ENCODE data around the gene RCBTB1.
"Not testable (repeated sequence)": the region's sequence is repeated elsewhere in the genome, so short reads cannot be mapped to it uniquely, and the experiment has no call there.

The RCBTB1 gene

GRCh38 chr13:49615836-49616675 is 30.7 kb upstream of the RCBTB1 start:
- ATAC-seq (replicated peaks) (no peak), DNase-seq (no peak)
- H3K4me3 Mint-ChIP-seq = no peak overlapping the region
- H3K36me3 Mint-ChIP-seq = no peaks in the 10 kb centered on the region
- no peaks in the 10 kb centered on the region for H3K27me3 Mint-ChIP-seq
- H3K9me3 Mint-ChIP-seq = peaks cover 0 to 1% of the 10 kb centered on the region in 2 donors
- H3K4me1 Mint-ChIP-seq = no peaks in the 10 kb centered on the region
- no peak overlapping the region for H3K27ac Mint-ChIP-seq

- not testable (repeated sequence) for DNase-seq; ATAC-seq (replicated peaks); H3K9me3 Mint-ChIP-seq; H3K4me3 Mint-ChIP-seq; H3K27ac Mint-ChIP-seq; H3K36me3 Mint-ChIP-seq; H3K27me3 Mint-ChIP-seq
- peaks cover 4 to 15% of the 10 kb centered on the region in 2 donors for H3K4me1 Mint-ChIP-seq
Measured at GRCh38 chr13:49612042-49612441, 26.7 kb upstream of the RCBTB1 start.

GRCh38 chr13:49610176-49610575 is 24.8 kb upstream of the RCBTB1 start:
- Mint-ChIP-seq H3K4me1 (peaks cover 5 to 20% of the 10 kb centered on the region in 2 donors), H3K27ac (no peak overlapping the region), H3K27me3 (no peaks in the 10 kb centered on the region), H3K36me3 (no peaks in the 10 kb centered on the region), H3K9me3 (peaks cover 0 to 1% of the 10 kb centered on the region in 2 donors), H3K4me3 (no peak overlapping the region)
- ATAC-seq (replicated peaks) (no peak), DNase-seq (no peak)

GRCh38 chr13:49608651-49609331 is 23.4 kb upstream of the RCBTB1 start:
- Mint-ChIP-seq H3K36me3 (no peaks in the 10 kb centered on the region), H3K4me1 (peaks cover 8 to 29% of the 10 kb centered on the region in 2 donors), H3K27ac (no peak overlapping the region), H3K9me3 (peaks cover 0 to 1% of the 10 kb centered on the region in 2 donors), H3K4me3 (no peak overlapping the region), H3K27me3 (no peaks in the 10 kb centered on the region)
- no peak for DNase-seq
- peak; percentile 60 to 65 for ATAC-seq (replicated peaks)

GRCh38 chr13:49607761-49608160 is 22.4 kb upstream of the RCBTB1 start:
- H3K4me3 Mint-ChIP-seq = no peak overlapping the region
- H3K27ac Mint-ChIP-seq = no peak overlapping the region
- H3K9me3 Mint-ChIP-seq = peaks cover 0 to 1% of the 10 kb centered on the region in 2 donors
- ATAC-seq (replicated peaks) (no peak), DNase-seq (no peak)
- no peaks in the 10 kb centered on the region for H3K36me3 Mint-ChIP-seq
- no peaks in the 10 kb centered on the region for H3K27me3 Mint-ChIP-seq
- peaks cover 8 to 29% of the 10 kb centered on the region in 2 donors for H3K4me1 Mint-ChIP-seq

GRCh38 chr13:49606747-49607648 is 21.6 kb upstream of the RCBTB1 start:
- H3K27me3 Mint-ChIP-seq = no peaks in the 10 kb centered on the region
- no peaks in the 10 kb centered on the region for H3K36me3 Mint-ChIP-seq
- peaks cover 8 to 29% of the 10 kb centered on the region in 2 donors for H3K4me1 Mint-ChIP-seq
- H3K27ac Mint-ChIP-seq = peak overlapping the region; percentile 56
- ATAC-seq (replicated peaks) (peak; percentile 97), DNase-seq (peak; percentile 69)
- peak overlapping the region; percentile 76 to 80 for H3K4me3 Mint-ChIP-seq
- H3K9me3 Mint-ChIP-seq = no peaks in the 10 kb centered on the region

- no peak for ATAC-seq (replicated peaks)
- Mint-ChIP-seq H3K4me3 (no peak overlapping the region), H3K27me3 (no peaks in the 10 kb centered on the region), H3K4me1 (peaks cover 8 to 29% of the 10 kb centered on the region in 2 donors), H3K27ac (no peak overlapping the region), H3K9me3 (no peaks in the 10 kb centered on the region), H3K36me3 (no peaks in the 10 kb centered on the region)
- DNase-seq = no peak
Measured at GRCh38 chr13:49604570-49604969, 19.2 kb upstream of the RCBTB1 start.

- not testable (repeated sequence) for ATAC-seq (replicated peaks); H3K4me3 Mint-ChIP-seq; H3K9me3 Mint-ChIP-seq; H3K27me3 Mint-ChIP-seq; DNase-seq; H3K36me3 Mint-ChIP-seq; H3K27ac Mint-ChIP-seq
- peaks cover 5 to 15% of the 10 kb centered on the region in 2 donors for H3K4me1 Mint-ChIP-seq
Measured at GRCh38 chr13:49602615-49603014, 17.3 kb upstream of the RCBTB1 start.

- no peak for DNase-seq
- H3K4me1 Mint-ChIP-seq = peaks cover 4 to 15% of the 10 kb centered on the region in 2 donors
- H3K9me3 Mint-ChIP-seq = no peaks in the 10 kb centered on the region
- no peaks in the 10 kb centered on the region for H3K27me3 Mint-ChIP-seq
- no peak overlapping the region for H3K27ac Mint-ChIP-seq
- no peaks in the 10 kb centered on the region for H3K36me3 Mint-ChIP-seq
- no peak for ATAC-seq (replicated peaks)
- H3K4me3 Mint-ChIP-seq = no peak overlapping the region
Measured at GRCh38 chr13:49602005-49602404, 16.6 kb upstream of the RCBTB1 start.

- Mint-ChIP-seq H3K27ac (no peak overlapping the region), H3K4me1 (peaks cover 0 to 8% of the 10 kb centered on the region in 2 donors), H3K36me3 (no peaks in the 10 kb centered on the region), H3K27me3 (no peaks in the 10 kb centered on the region), H3K9me3 (peaks cover 0 to 2% of the 10 kb centered on the region in 2 donors), H3K4me3 (no peak overlapping the region)
- DNase-seq (no peak), ATAC-seq (replicated peaks) (no peak)
Measured at GRCh38 chr13:49597043-49597641, 11.8 kb upstream of the RCBTB1 start.

GRCh38 chr13:49596221-49596620 is 10.9 kb upstream of the RCBTB1 start:
- no peak overlapping the region for H3K4me3 Mint-ChIP-seq
- no peaks in the 10 kb centered on the region for H3K27me3 Mint-ChIP-seq
- H3K9me3 Mint-ChIP-seq = peaks cover 0 to 2% of the 10 kb centered on the region in 2 donors
- DNase-seq (no peak), ATAC-seq (replicated peaks) (no peak)
- H3K4me1 Mint-ChIP-seq = peaks cover 0 to 8% of the 10 kb centered on the region in 2 donors
- no peaks in the 10 kb centered on the region for H3K36me3 Mint-ChIP-seq
- no peak overlapping the region for H3K27ac Mint-ChIP-seq

- ATAC-seq (replicated peaks) (no peak), DNase-seq (no peak)
- no peak overlapping the region for H3K4me3 Mint-ChIP-seq
- no peak overlapping the region for H3K27ac Mint-ChIP-seq
- H3K27me3 Mint-ChIP-seq = no peaks in the 10 kb centered on the region
- peaks cover 0 to 2% of the 10 kb centered on the region in 2 donors for H3K9me3 Mint-ChIP-seq
- peaks cover 0 to 8% of the 10 kb centered on the region in 2 donors for H3K4me1 Mint-ChIP-seq
- no peaks in the 10 kb centered on the region for H3K36me3 Mint-ChIP-seq
Measured at GRCh38 chr13:49594576-49594975, 9.2 kb upstream of the RCBTB1 start.

- DNase-seq; H3K36me3 Mint-ChIP-seq; H3K4me1 Mint-ChIP-seq; H3K9me3 Mint-ChIP-seq; ATAC-seq (replicated peaks); H3K27me3 Mint-ChIP-seq; H3K4me3 Mint-ChIP-seq; H3K27ac Mint-ChIP-seq: not testable (repeated sequence)
Measured at GRCh38 chr13:49593876-49594275, 8.5 kb upstream of the RCBTB1 start.

- H3K36me3 Mint-ChIP-seq; H3K4me3 Mint-ChIP-seq; ATAC-seq (replicated peaks); H3K27ac Mint-ChIP-seq; DNase-seq; H3K9me3 Mint-ChIP-seq; H3K4me1 Mint-ChIP-seq; H3K27me3 Mint-ChIP-seq: not testable (repeated sequence)
Measured at GRCh38 chr13:49590714-49591113, 5.4 kb upstream of the RCBTB1 start.
